K562 (cell line): ENCODE data around the gene ZFAND2B. TPM values are rescaled to one million over a fixed set of nuclear protein-coding genes. Genes with fewer than 3 reads are reported as not detected.

Source experiments
- DMBX1 ChIP-seq: fragments of 250-450 bp; sonication (Bioruptor Pico); IDR thresholded peaks from 2 replicates; pipeline ENCODE4 v1.8.0; 2022; ENCODE audit warnings: inconsistent platforms, mild to moderate bottlenecking, moderate library complexity, borderline replicate concordance
- ELF1 ChIP-seq: fragments of 200-800 bp; sonication (Bioruptor generic); IDR thresholded peaks from 2 replicates; pipeline ENCODE4 v1.6.1; 2016; ENCODE audit warnings: missing genetic modification characterization, missing compliant biosample characterization
- EP400 ChIP-seq: fragments of 450-650 bp; IDR thresholded peaks from 2 replicates; pipeline ENCODE4 v1.6.1; 2017; ENCODE audit warnings: antibody characterized with exemption, mild to moderate bottlenecking, moderate library complexity
- FOXJ2 ChIP-seq: fragments of 200-800 bp; sonication (Bioruptor generic); IDR thresholded peaks from 2 replicates; pipeline ENCODE4 v1.6.1; 2016; ENCODE audit warnings: missing genetic modification characterization, missing compliant biosample characterization
- GATAD2B ChIP-seq: fragments of 450-650 bp; IDR thresholded peaks from 2 replicates; pipeline ENCODE4 v1.6.1; 2017; ENCODE audit warnings: mild to moderate bottlenecking, borderline replicate concordance
- HNRNPLL ChIP-seq: fragments of 200-400 bp; formaldehyde crosslinking; IDR thresholded peaks from 2 replicates; pipeline ENCODE4 v1.6.1; 2017; ENCODE audit warnings: low read length, low read depth, mild to moderate bottlenecking; ENCODE audit not compliant: poor library complexity, severe bottlenecking
- ID3 ChIP-seq, 2 experiments: fragments of 250-450 bp in 1 of 2; fragments of 450-650 bp in 1 of 2; sonication (Bioruptor Pico) in 1 of 2; IDR thresholded peaks; 2 replicates each; pipeline versions ENCODE4 v1.6.1 to v1.8.0; 2016 to 2021; ENCODE audit warnings: mild to moderate bottlenecking in 2 of 2, moderate library complexity in 2 of 2, missing compliant biosample characterization in 1 of 2, missing genetic modification characterization in 1 of 2
- POLR2AphosphoS5 ChIP-seq: IDR thresholded peaks from 2 replicates; pipeline ENCODE4 v1.6.1; 2011; ENCODE audit warnings: mild to moderate bottlenecking, low read depth, low read length, moderate library complexity; ENCODE audit not compliant: control insufficient read depth, insufficient read depth
- RBBP5 ChIP-seq: fragments of 200-600 bp; sonication (generic); IDR thresholded peaks from 2 replicates; pipeline ENCODE4 v1.6.1; 2012; ENCODE audit warnings: borderline replicate concordance, mild to moderate bottlenecking, low read length, control low read depth, inconsistent platforms; ENCODE audit not compliant: insufficient read depth, poor library complexity, severe bottlenecking
- TEAD1 ChIP-seq, 2 experiments: fragments of 450-650 bp in 1 of 2; sonication (generic) in 1 of 2; formaldehyde crosslinking; IDR thresholded peaks; 2 replicates each; pipeline versions ENCODE4 v1.4.0 to v1.8.0; 2020 to 2022; ENCODE audit warnings: mild to moderate bottlenecking in 2 of 2, missing genetic modification reagents in 1 of 2
- ZBTB11 ChIP-seq, 3 experiments: fragments of 200-800 bp in 1 of 3; fragments of 250-450 bp in 1 of 3; fragments of 450-650 bp in 1 of 3; sonication (Bioruptor Pico) in 1 of 3; sonication (Bioruptor generic) in 1 of 3; formaldehyde crosslinking in 1 of 3; IDR thresholded peaks; 2 replicates each; pipeline versions ENCODE4 v1.6.1 to v1.8.0; 2016 to 2022; ENCODE audit warnings: mild to moderate bottlenecking in 2 of 3, missing genetic modification characterization in 2 of 3, missing compliant biosample characterization in 1 of 3, moderate library complexity in 1 of 3
- ZBTB17 ChIP-seq: fragments of 450-650 bp; formaldehyde crosslinking; IDR thresholded peaks from 2 replicates; pipeline ENCODE4 v1.4.0; 2020; ENCODE audit warnings: mild to moderate bottlenecking
- ZNF174 ChIP-seq: fragments of 250-450 bp; sonication (Bioruptor Pico); IDR thresholded peaks from 2 replicates; pipeline ENCODE4 v1.4.0; 2020; ENCODE audit warnings: mild to moderate bottlenecking
- ZNF263 ChIP-seq: sonication (generic); formaldehyde crosslinking; IDR thresholded peaks from 2 replicates; pipeline ENCODE4 v1.8.0; 2022; ENCODE audit warnings: mild to moderate bottlenecking, missing genetic modification reagents, borderline replicate concordance
- ZNF717 ChIP-seq: fragments of 250-450 bp; sonication (Bioruptor Pico); IDR thresholded peaks from 2 replicates; pipeline ENCODE4 v1.5.0; 2021
- ZNF766 ChIP-seq: fragments of 200-800 bp; sonication (Bioruptor generic); conservative IDR thresholded peaks from 2 replicates; pipeline ENCODE4 v1.6.1; 2016; ENCODE audit warnings: missing genetic modification characterization, missing compliant biosample characterization
- polyA plus RNA-seq, 8 experiments: library from polyadenylated mRNA; depleted of rRNA in 4 of 8; stranded (reverse) in 5 of 8; unstranded in 3 of 8; fragments of >200 nt; fragmentation: Nextera tagmentation in 2 of 8; fragmentation: Illumina TruSeq in 1 of 8; extraction: Ambion mirVana in 2 of 8; extraction: Trizol in 1 of 8; gene quantifications; 2 replicates each; pipeline versions ENCODE4 v1.2.1 to v1.2.3, GENCODE V29; 2011 to 2014; ENCODE audit warnings: inconsistent platforms in 1 of 8, missing spikeins in 1 of 8
- total RNA-seq, 7 experiments: library from RNA; depleted of rRNA in 6 of 7; stranded (reverse); fragments of >200 nt in 6 of 7; fragmentation: Illumina TruSeq in 2 of 7; extraction: Trizol in 2 of 7; gene quantifications; 2 replicates each; pipeline versions ENCODE4 v1.2.1 to v1.2.3, GENCODE V29; 2011 to 2021; ENCODE audit warnings: low replicate concordance in 1 of 7
- TF ChIP-seq, protein P1 (sequence below): IDR thresholded peaks from 2 replicates; pipeline ENCODE4 v1.6.1; 2016; ENCODE audit warnings: missing genetic modification characterization, missing compliant biosample characterization

Gene ZFAND2B
- total and polyA plus RNA-seq, 9 of the 15 experiments (the other 6 are each of a cell fraction or from before 2014, with no cell fraction given), result 9.9 to 33.3 (median 26.1) TPM

- TF ChIP-seq ZNF263 (CRISPR knock-in tag) (no peak), ELF1 (tag) (peak; percentile 86), ZNF766 (CRISPR knock-in tag) (peak; percentile 80), HNRNPLL (peak; percentile 30), DMBX1 (CRISPR knock-in tag) (peak; percentile 71; the same call in 1 of the 2 replicates), ZBTB11 (CRISPR knock-in tag; IDR thresholded peaks at IDR 0.05) (peak in 1 of 3 experiments; percentile 69; a peak in 1 of 6 replicates), TEAD1 (CRISPR knock-in tag; IDR thresholded peaks at IDR 0.05) (peak in 1 of 2 experiments; percentile 47; a peak in 1 of 4 replicates), ZBTB17 (peak; percentile 68; the same call in 1 of the 2 replicates), ID3 (CRISPR knock-in tag; IDR thresholded peaks at IDR 0.05) (no peak), ID3 (tag; IDR thresholded peaks at IDR 0.05) (peak; percentile 39; the same call in 1 of the 2 replicates), RBBP5 (peak; percentile 45), GATAD2B (peak; percentile 72; the same call in 1 of the 2 replicates), POLR2AphosphoS5 (peak; percentile 58), FOXJ2 (tag) (peak; percentile 58; the same call in 1 of the 2 replicates), ZNF174 (CRISPR knock-in tag) (no peak), EP400 (peak; percentile 25; the same call in 1 of the 2 replicates), ZNF717 (CRISPR knock-in tag) (no peak)
- TF ChIP-seq, protein P1, sequence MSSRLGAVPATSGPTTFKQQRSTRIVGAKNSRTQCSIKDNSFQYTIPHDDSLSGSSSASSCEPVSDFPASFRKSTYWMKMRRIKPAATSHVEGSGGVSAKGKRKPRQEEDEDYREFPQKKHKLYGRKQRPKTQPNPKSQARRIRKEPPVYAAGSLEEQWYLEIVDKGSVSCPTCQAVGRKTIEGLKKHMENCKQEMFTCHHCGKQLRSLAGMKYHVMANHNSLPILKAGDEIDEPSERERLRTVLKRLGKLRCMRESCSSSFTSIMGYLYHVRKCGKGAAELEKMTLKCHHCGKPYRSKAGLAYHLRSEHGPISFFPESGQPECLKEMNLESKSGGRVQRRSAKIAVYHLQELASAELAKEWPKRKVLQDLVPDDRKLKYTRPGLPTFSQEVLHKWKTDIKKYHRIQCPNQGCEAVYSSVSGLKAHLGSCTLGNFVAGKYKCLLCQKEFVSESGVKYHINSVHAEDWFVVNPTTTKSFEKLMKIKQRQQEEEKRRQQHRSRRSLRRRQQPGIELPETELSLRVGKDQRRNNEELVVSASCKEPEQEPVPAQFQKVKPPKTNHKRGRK (tag), result no peak
Measured at GRCh38 chr2:219176818-219177551, 29.6 kb upstream of the ZFAND2B start, which contains the start of gene CNPPD1 (continued).
